KOPT-K1 (cell line): ENCODE data around the gene CMTR1.

ENCODE experiments used
- H3K27ac ChIP-seq: fragments of 200-600 bp; sonication (generic); 2 replicates; pipeline ENCODE4 v1.5.1; 2016; ENCODE audit warnings: antibody characterized with exemption, mild to moderate bottlenecking, low read depth, low read length; ENCODE audit not compliant: poor library complexity, severe bottlenecking
- H3K36me3 ChIP-seq: fragments of 200-600 bp; sonication (generic); 2 replicates; pipeline ENCODE4 v1.5.1; 2017; ENCODE audit warnings: antibody characterized with exemption, mild to moderate bottlenecking, low read length, moderate library complexity; ENCODE audit not compliant: insufficient read depth
- H3K9me3 ChIP-seq: fragments of 200-600 bp; sonication (generic); 2 replicates; pipeline ENCODE4 v1.5.1; 2017; ENCODE audit warnings: antibody characterized with exemption, low read length, mild to moderate bottlenecking; ENCODE audit not compliant: insufficient read depth, poor library complexity, severe bottlenecking

Gene CMTR1

GRCh38 chr6:37502703-37503291 is 69.8 kb downstream of the CMTR1 start:
- H3K27ac ChIP-seq: peak overlapping the region; percentile 88
- no peaks in the 10 kb centered on the region for H3K9me3 ChIP-seq
- no peaks in the 10 kb centered on the region for H3K36me3 ChIP-seq

GRCh38 chr6:37503309-37503965 is 70.4 kb downstream of the CMTR1 start:
- Histone ChIP-seq H3K9me3 (no peaks in the 10 kb centered on the region), H3K36me3 (no peaks in the 10 kb centered on the region), H3K27ac (peak overlapping the region; percentile 88)

GRCh38 chr6:37504024-37504423 is 71.0 kb downstream of the CMTR1 start:
- Histone ChIP-seq H3K36me3 (no peaks in the 10 kb centered on the region), H3K9me3 (no peaks in the 10 kb centered on the region), H3K27ac (peak overlapping the region; percentile 88)

DNA sequence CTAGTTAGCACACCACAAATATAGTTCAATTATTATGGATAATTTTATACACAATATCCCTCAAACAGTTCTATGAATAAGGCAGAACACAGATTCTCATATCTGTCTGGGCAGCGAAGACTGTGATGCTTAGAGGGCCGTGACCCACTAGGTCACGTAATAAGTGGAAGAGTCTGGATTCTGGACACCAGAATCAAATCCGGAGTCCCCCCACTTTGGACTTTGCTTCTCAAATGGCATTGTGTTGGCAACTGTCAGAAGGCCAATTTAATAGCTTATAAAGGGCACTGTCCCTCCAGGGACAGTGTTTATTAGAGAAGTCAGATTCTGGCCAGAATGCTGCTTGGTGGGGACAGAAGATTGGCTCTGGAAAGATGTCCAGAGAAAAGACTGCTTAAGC is 73.5 kb downstream of the CMTR1 start:
- peak overlapping the region; percentile 31 for H3K27ac ChIP-seq
- no peaks in the 10 kb centered on the region for H3K9me3 ChIP-seq
- H3K36me3 ChIP-seq: no peaks in the 10 kb centered on the region

GRCh38 chr6:37507077-37507476 is 74.1 kb downstream of the CMTR1 start:
- H3K9me3 ChIP-seq: no peaks in the 10 kb centered on the region
- H3K36me3 ChIP-seq: no peaks in the 10 kb centered on the region
- H3K27ac ChIP-seq: peak overlapping the region; percentile 19

DNA sequence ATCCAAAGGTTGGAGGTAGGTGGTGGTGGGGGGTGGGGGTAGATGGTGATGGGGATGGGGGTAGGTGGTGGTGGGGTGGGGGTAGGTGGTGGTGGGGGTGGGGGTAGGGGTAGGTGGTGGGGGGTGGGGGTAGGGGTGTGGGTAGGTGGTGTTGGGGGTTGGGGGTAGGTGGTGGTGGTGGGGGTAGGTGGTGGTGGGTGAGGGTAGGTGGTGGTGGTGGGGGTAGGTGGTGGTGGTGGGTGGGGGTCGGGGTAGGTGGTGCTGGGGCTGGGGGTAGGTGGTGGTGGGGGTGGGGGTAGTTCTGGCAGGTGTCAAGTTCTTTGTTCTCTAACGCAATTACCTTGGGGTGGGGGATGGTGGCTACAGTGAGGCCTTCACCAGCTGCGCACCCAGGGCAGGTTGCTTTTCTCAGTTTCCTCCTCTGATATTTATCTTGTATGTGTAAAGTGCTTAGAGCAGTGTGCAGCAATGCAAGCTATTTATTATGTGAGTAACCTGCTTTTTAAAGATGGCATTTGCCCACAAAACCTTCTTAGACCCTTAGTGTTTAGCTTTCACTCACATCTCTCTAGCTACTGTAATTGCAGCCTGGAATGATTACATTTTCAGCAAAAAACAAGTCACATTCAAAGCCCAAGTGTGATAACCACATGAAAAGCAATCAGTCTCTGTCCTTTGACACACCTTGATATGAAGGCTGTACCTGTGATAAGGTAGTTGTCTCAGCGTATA is 74.8 kb downstream of the CMTR1 start:
- Histone ChIP-seq H3K27ac (peak overlapping the region; percentile 64), H3K9me3 (no peaks in the 10 kb centered on the region), H3K36me3 (no peaks in the 10 kb centered on the region)

DNA sequence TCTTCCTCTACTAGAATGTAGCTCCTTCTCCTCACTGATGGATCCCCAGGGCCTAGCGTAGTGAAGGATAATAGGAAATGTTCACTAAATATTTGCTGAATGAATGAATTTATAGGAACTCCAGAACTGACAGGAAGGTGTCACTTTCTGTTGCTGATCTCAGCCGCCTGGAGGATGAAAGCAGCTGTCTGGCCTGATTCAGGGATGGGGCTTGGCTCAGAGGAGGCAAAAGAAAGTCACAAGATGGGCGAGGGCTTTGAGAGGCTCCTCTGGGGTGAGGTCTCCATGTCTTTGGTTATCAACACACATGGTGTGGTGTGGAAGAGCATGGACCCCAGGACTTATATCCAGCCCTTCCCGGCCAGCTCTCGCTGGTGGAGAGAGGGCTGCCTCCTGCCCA is 78.2 kb downstream of the CMTR1 start:
- Histone ChIP-seq H3K27ac (peak overlapping the region; percentile 35), H3K36me3 (no peaks in the 10 kb centered on the region), H3K9me3 (no peaks in the 10 kb centered on the region)

DNA sequence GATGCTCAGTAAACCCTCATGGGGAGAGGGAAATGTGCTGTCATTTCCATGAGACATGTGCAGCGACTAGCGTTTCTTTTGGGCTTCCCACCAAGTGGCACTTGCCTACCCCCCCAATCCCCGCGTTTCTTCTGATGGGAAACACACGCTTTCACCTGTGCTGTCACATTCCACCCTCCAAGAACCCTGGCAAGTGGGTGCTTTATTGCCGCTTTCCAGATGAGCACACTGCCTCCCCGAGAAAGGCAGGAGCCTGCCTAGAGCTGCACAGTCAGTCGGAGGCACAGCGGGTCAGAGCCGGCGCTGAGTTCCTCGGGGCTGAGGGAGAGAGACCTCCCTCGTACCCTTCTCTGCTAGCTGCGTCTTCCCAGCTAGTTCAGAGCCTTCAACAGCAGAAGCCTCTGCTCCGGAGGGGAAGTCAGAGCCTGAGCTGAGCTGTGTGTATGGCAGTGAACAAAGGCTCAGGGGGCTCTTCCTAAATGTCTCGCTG is 78.9 kb downstream of the CMTR1 start:
- no peaks in the 10 kb centered on the region for H3K9me3 ChIP-seq
- H3K27ac ChIP-seq: peak overlapping the region; percentile 35
- H3K36me3 ChIP-seq: no peaks in the 10 kb centered on the region

DNA sequence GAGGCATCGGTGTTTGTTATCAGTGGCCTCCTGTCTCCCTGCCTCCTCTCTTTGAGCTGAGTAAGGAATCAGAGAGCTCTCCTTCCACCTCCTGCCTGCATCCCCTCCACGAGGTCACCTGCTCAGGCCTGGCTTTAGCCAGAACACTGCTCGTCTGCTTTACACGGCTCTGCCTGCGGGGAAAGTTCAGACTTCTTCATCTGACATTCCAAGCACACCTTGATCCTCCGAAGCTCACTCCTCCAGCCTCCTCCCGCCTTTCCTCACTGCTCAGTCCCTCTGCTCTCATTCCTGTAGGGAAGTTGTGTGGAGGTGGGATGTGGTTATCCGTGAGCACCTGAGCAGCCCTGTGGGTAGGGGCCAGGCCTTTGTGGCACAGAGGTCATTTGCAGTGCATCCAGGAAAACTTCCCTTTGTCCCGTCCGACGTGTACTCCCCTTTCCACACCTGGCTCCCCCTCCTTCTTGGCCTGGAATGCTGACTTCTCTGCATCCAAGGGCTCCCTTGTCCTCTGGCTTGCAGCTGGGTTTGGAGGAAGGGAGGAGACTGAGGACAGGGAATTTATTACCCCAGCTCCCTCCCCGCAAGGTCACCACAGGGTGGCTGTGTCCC is 79.5 kb downstream of the CMTR1 start:
- Histone ChIP-seq H3K36me3 (no peaks in the 10 kb centered on the region), H3K27ac (peak overlapping the region; percentile 98), H3K9me3 (no peaks in the 10 kb centered on the region)

- Histone ChIP-seq H3K27ac (peak overlapping the region; percentile 98), H3K9me3 (no peaks in the 10 kb centered on the region), H3K36me3 (no peaks in the 10 kb centered on the region)
Observed at GRCh38 chr6:37513155-37513554, 80.1 kb downstream of the CMTR1 start.

- Histone ChIP-seq H3K36me3 (no peaks in the 10 kb centered on the region), H3K27ac (peak overlapping the region; percentile 98), H3K9me3 (no peaks in the 10 kb centered on the region)
Observed at GRCh38 chr6:37513576-37513975, 80.6 kb downstream of the CMTR1 start.

- Histone ChIP-seq H3K27ac (peak overlapping the region; percentile 98), H3K36me3 (no peaks in the 10 kb centered on the region), H3K9me3 (no peaks in the 10 kb centered on the region)
Observed at GRCh38 chr6:37514321-37514771, 81.3 kb downstream of the CMTR1 start.

GRCh38 chr6:37514837-37515236 is 81.8 kb downstream of the CMTR1 start:
- Histone ChIP-seq H3K9me3 (no peaks in the 10 kb centered on the region), H3K27ac (peak overlapping the region; percentile 98), H3K36me3 (no peaks in the 10 kb centered on the region)

DNA sequence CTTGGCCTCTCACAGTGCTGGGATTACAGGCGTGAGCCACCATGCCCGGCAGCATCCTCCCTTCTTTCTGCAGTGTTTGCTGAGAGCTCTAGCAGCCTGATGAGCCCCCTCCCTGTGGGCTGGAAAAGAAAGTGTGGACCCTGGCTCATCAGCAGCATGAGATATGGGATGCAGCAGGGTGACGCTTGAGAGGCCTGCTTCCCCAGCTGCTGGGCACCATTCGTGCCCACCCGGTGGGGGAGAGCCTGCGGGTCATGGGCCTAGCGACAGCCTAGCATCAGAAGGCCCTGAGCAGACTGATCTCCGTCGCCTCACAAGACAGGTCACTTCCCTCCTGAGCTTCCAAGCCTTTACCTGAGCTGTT is 82.7 kb downstream of the CMTR1 start:
- Histone ChIP-seq H3K27ac (peak overlapping the region; percentile 98), H3K36me3 (no peaks in the 10 kb centered on the region), H3K9me3 (no peaks in the 10 kb centered on the region)
